DND-41 (cell line): ENCODE results near the gene GGT5.

ENCODE experiments used
- EZH2 ChIP-seq: IDR thresholded peaks from 3 replicates; pipeline ENCODE4 v1.6.1; 2012; ENCODE audit warnings: borderline replicate concordance, low read depth, mild to moderate bottlenecking, moderate library complexity, low read length, inconsistent platforms; ENCODE audit not compliant: severe bottlenecking
- TF ChIP-seq, protein P1 (sequence below): IDR thresholded peaks from 2 replicates; pipeline ENCODE4 v1.5.1; 2012; ENCODE audit warnings: borderline replicate concordance, low read length, moderate library complexity, mild to moderate bottlenecking; ENCODE audit not compliant: poor library complexity, severe bottlenecking; ENCODE audit errors: extremely low read depth

DNA sequence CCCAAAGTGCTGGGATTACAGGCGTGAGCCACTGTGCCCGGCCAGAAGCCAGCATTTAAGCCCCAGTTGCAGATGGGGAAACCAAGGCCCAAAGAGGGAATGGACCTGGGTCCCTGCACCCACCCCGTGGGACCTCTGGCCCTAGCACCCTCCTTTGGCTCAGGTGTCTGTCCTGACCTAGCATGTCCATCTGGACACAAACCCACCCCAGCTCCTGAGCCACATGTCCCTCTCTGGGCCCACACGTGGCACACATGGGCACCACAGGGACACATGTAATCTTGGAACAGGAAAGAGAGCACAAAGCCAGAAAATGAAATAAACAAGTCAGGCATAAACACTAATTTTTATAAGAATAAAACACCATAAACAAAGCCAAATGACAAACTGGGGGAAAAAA is 9.6 kb downstream of the GGT5 start:
- TF ChIP-seq, protein P1, sequence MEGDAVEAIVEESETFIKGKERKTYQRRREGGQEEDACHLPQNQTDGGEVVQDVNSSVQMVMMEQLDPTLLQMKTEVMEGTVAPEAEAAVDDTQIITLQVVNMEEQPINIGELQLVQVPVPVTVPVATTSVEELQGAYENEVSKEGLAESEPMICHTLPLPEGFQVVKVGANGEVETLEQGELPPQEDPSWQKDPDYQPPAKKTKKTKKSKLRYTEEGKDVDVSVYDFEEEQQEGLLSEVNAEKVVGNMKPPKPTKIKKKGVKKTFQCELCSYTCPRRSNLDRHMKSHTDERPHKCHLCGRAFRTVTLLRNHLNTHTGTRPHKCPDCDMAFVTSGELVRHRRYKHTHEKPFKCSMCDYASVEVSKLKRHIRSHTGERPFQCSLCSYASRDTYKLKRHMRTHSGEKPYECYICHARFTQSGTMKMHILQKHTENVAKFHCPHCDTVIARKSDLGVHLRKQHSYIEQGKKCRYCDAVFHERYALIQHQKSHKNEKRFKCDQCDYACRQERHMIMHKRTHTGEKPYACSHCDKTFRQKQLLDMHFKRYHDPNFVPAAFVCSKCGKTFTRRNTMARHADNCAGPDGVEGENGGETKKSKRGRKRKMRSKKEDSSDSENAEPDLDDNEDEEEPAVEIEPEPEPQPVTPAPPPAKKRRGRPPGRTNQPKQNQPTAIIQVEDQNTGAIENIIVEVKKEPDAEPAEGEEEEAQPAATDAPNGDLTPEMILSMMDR = no peak
- no peak for TF ChIP-seq EZH2
